Panc1 (cell line): Measurements from ENCODE around the gene MTOR.

Experiments used
- CTCF ChIP-seq: fragments of 450-650 bp; IDR thresholded peaks from 2 replicates; pipeline ENCODE4 v1.5.1; 2017; ENCODE audit warnings: mild to moderate bottlenecking
- POLR2AphosphoS5 ChIP-seq: IDR thresholded peaks from 2 replicates; pipeline ENCODE4 v1.6.1; 2012; ENCODE audit warnings: mild to moderate bottlenecking, low read depth, low read length, moderate library complexity
- REST ChIP-seq, 2 experiments: IDR thresholded peaks; 2 replicates each; pipeline ENCODE4 v1.6.1; 2011 to 2012; ENCODE audit warnings: low read depth in 2 of 2, control low read depth in 1 of 2, low read length in 1 of 2, mild to moderate bottlenecking in 1 of 2, moderate library complexity in 1 of 2; ENCODE audit not compliant: insufficient read depth in 1 of 2
- SIN3A ChIP-seq: IDR thresholded peaks from 2 replicates; pipeline ENCODE4 v1.6.1; 2012; ENCODE audit warnings: low read depth, mild to moderate bottlenecking, low read length, moderate library complexity, borderline replicate concordance; ENCODE audit not compliant: insufficient read depth

GRCh38 chr1:11078631-11079030, 183.7 kb downstream of the MTOR start:
- TF ChIP-seq CTCF = no peak
- TF ChIP-seq REST (IDR thresholded peaks at IDR 0.05; ENCODE audit: insufficient read depth in 1 of 2, low read depth in 2 of 2, low read length in 1 of 2) = no peak
- TF ChIP-seq SIN3A = no peak
- TF ChIP-seq POLR2AphosphoS5 = no peak
